HEK293T (cell line): ENCODE data around the gene MED15.

ENCODE experiments used
- BHLHE40 ChIP-seq: fragments of 450-650 bp; IDR thresholded peaks from 2 replicates; pipeline ENCODE4 v1.6.1; 2016; ENCODE audit warnings: mild to moderate bottlenecking, moderate library complexity, borderline replicate concordance
- CTBP1 ChIP-seq: fragments of 450-650 bp; IDR thresholded peaks from 2 replicates; pipeline ENCODE4 v1.6.1; 2016; ENCODE audit warnings: borderline replicate concordance
- ELF4 ChIP-seq: fragments of 450-650 bp; IDR thresholded peaks from 2 replicates; pipeline ENCODE4 v1.6.1; 2017; ENCODE audit warnings: antibody characterized with exemption
- FOXA1 ChIP-seq: fragments of 450-650 bp; IDR thresholded peaks from 2 replicates; pipeline ENCODE4 v1.6.1; 2016; ENCODE audit warnings: mild to moderate bottlenecking
- FOXM1 ChIP-seq: fragments of 450-650 bp; IDR thresholded peaks from 2 replicates; pipeline ENCODE4 v1.6.1; 2017; ENCODE audit warnings: mild to moderate bottlenecking, borderline replicate concordance
- HDGF ChIP-seq: fragments of 450-650 bp; IDR thresholded peaks from 2 replicates; pipeline ENCODE4 v1.6.1; 2017; ENCODE audit warnings: antibody characterized with exemption, borderline replicate concordance
- LEF1 ChIP-seq: fragments of 450-650 bp; IDR thresholded peaks from 2 replicates; pipeline ENCODE4 v1.6.1; 2017; ENCODE audit warnings: mild to moderate bottlenecking, borderline replicate concordance
- PKNOX1 ChIP-seq: fragments of 450-650 bp; IDR thresholded peaks from 2 replicates; pipeline ENCODE4 v1.6.1; 2016
- SP1 ChIP-seq: fragments of 450-650 bp; IDR thresholded peaks from 2 replicates; pipeline ENCODE4 v1.6.1; 2017
- SUZ12 ChIP-seq: fragments of 450-650 bp; IDR thresholded peaks from 2 replicates; pipeline ENCODE4 v1.6.1; 2016; ENCODE audit warnings: mild to moderate bottlenecking
- TARDBP ChIP-seq: fragments of 450-650 bp; IDR thresholded peaks from 2 replicates; pipeline ENCODE4 v1.6.1; 2016

- TF ChIP-seq BHLHE40 = no peak
- no peak for TF ChIP-seq ELF4
- no peak for TF ChIP-seq PKNOX1
- no peak for TF ChIP-seq FOXM1
- no peak for TF ChIP-seq SUZ12
- TF ChIP-seq SP1 = no peak
- no peak for TF ChIP-seq HDGF
- no peak for TF ChIP-seq CTBP1
- TF ChIP-seq TARDBP = no peak
- no peak for TF ChIP-seq FOXA1
- TF ChIP-seq LEF1 = no peak
These were observed 23.6 kb upstream of the MED15 start for GRCh38 chr22:20483771-20484170.
